Measurements from ENCODE around the gene FOXP1.

Gene FOXP1

GRCh38 chr3:70973558-70973957 lies 610.0 kb downstream of the FOXP1 start:
- H3K27me3 ChIP-seq (ENCODE audit: insufficient read depth, low read length), result no peaks in the 10 kb centered on the region
- no peaks in the 10 kb centered on the region for H4K20me1 ChIP-seq (ENCODE audit: insufficient read depth, low read length)
- H2AFZ ChIP-seq (ENCODE audit: low read length), result no peak overlapping the region
- no peak overlapping the region for H3K4me2 ChIP-seq (ENCODE audit: low read length)
- no peak overlapping the region for H3K27ac ChIP-seq (ENCODE audit: low read depth, low read length, poor library complexity, severe bottlenecking)
- H3K9me2 ChIP-seq (ENCODE audit: low read depth, low read length), result no peaks in the 10 kb centered on the region
- H3K4me1 ChIP-seq (ENCODE audit: insufficient read depth, low read length, severe bottlenecking), result no peaks in the 10 kb centered on the region
- no peaks in the 10 kb centered on the region for H3K9me3 ChIP-seq (ENCODE audit: low read length)
- no peaks in the 10 kb centered on the region for H3F3A ChIP-seq (ENCODE audit: insufficient read depth, low read length)
- no peak overlapping the region for H3K4me3 ChIP-seq (ENCODE audit: low read depth, low read length, poor library complexity, severe bottlenecking)
- no peak overlapping the region for H3K9ac ChIP-seq (ENCODE audit: low read length)
- peaks cover 98% of the 10 kb centered on the region for H3K36me3 ChIP-seq (ENCODE audit: insufficient read depth, low read length)
- TF ChIP-seq EZH2 (IDR thresholded peaks at IDR 0.05; ENCODE audit: borderline replicate concordance, low read length), result no peak
- TF ChIP-seq CTCF (IDR thresholded peaks at IDR 0.05; ENCODE audit: low read length), result no peak
- no peaks in the 10 kb centered on the region for H3K79me2 ChIP-seq (ENCODE audit: insufficient read depth, low read length)

GRCh38 chr3:70972855-70973254 lies 610.7 kb downstream of the FOXP1 start:
- TF ChIP-seq EZH2 (IDR thresholded peaks at IDR 0.05; ENCODE audit: borderline replicate concordance, low read length), result no peak
- TF ChIP-seq CTCF (IDR thresholded peaks at IDR 0.05; ENCODE audit: low read length), result no peak
- H3K4me3 ChIP-seq (ENCODE audit: low read depth, low read length, poor library complexity, severe bottlenecking), result no peak overlapping the region
- no peaks in the 10 kb centered on the region for H3K9me3 ChIP-seq (ENCODE audit: low read length)
- H3K79me2 ChIP-seq (ENCODE audit: insufficient read depth, low read length), result no peaks in the 10 kb centered on the region
- no peak overlapping the region for H3K9ac ChIP-seq (ENCODE audit: low read length)
- H3K27ac ChIP-seq (ENCODE audit: low read depth, low read length, poor library complexity, severe bottlenecking), result no peak overlapping the region
- no peaks in the 10 kb centered on the region for H4K20me1 ChIP-seq (ENCODE audit: insufficient read depth, low read length)
- no peak overlapping the region for H3K4me2 ChIP-seq (ENCODE audit: low read length)
- no peaks in the 10 kb centered on the region for H3K27me3 ChIP-seq (ENCODE audit: insufficient read depth, low read length)
- H3K36me3 ChIP-seq (ENCODE audit: insufficient read depth, low read length), result peaks cover 98% of the 10 kb centered on the region
- H3K4me1 ChIP-seq (ENCODE audit: insufficient read depth, low read length, severe bottlenecking), result no peaks in the 10 kb centered on the region
- no peak overlapping the region for H2AFZ ChIP-seq (ENCODE audit: low read length)
- H3F3A ChIP-seq (ENCODE audit: insufficient read depth, low read length), result no peaks in the 10 kb centered on the region
- no peaks in the 10 kb centered on the region for H3K9me2 ChIP-seq (ENCODE audit: low read depth, low read length)

DNA sequence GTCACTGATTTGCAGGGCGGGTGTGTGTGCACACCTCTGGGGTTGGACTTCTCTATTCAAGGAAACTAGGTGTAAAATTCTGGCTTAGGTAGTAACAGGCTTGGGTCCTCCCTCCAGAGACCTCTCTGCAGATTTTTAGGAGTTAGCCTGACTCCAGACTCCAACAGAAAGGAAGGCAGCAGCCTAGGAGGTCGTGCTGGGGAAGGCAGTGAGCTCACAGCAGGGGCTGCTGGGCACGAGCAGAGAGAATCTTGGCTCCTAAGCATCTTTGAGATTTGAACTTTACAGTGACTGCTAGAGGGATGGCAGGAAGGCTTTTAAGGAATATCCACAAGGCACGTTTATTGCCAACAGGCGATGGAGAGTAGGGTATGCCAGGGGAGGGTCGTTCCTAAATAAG lies 612.6 kb downstream of the FOXP1 start:
- H2AFZ ChIP-seq (ENCODE audit: low read length), result no peak overlapping the region
- no peaks in the 10 kb centered on the region for H4K20me1 ChIP-seq (ENCODE audit: insufficient read depth, low read length)
- no peak overlapping the region for H3K9ac ChIP-seq (ENCODE audit: low read length)
- no peaks in the 10 kb centered on the region for H3K79me2 ChIP-seq (ENCODE audit: insufficient read depth, low read length)
- peaks cover 97% of the 10 kb centered on the region for H3K36me3 ChIP-seq (ENCODE audit: insufficient read depth, low read length)
- H3F3A ChIP-seq (ENCODE audit: insufficient read depth, low read length), result no peaks in the 10 kb centered on the region
- no peaks in the 10 kb centered on the region for H3K4me1 ChIP-seq (ENCODE audit: insufficient read depth, low read length, severe bottlenecking)
- H3K27me3 ChIP-seq (ENCODE audit: insufficient read depth, low read length), result no peaks in the 10 kb centered on the region
- H3K27ac ChIP-seq (ENCODE audit: low read depth, low read length, poor library complexity, severe bottlenecking), result no peak overlapping the region
- H3K9me2 ChIP-seq (ENCODE audit: low read depth, low read length), result no peaks in the 10 kb centered on the region
- TF ChIP-seq EZH2 (IDR thresholded peaks at IDR 0.05; ENCODE audit: borderline replicate concordance, low read length), result no peak
- TF ChIP-seq CTCF (IDR thresholded peaks at IDR 0.05; ENCODE audit: low read length), result no peak
- no peak overlapping the region for H3K4me2 ChIP-seq (ENCODE audit: low read length)
- H3K4me3 ChIP-seq (ENCODE audit: low read depth, low read length, poor library complexity, severe bottlenecking), result no peak overlapping the region
- H3K9me3 ChIP-seq (ENCODE audit: low read length), result no peaks in the 10 kb centered on the region
